ENCODE data around the gene ATP6V1A.

Gene ATP6V1A

DNA sequence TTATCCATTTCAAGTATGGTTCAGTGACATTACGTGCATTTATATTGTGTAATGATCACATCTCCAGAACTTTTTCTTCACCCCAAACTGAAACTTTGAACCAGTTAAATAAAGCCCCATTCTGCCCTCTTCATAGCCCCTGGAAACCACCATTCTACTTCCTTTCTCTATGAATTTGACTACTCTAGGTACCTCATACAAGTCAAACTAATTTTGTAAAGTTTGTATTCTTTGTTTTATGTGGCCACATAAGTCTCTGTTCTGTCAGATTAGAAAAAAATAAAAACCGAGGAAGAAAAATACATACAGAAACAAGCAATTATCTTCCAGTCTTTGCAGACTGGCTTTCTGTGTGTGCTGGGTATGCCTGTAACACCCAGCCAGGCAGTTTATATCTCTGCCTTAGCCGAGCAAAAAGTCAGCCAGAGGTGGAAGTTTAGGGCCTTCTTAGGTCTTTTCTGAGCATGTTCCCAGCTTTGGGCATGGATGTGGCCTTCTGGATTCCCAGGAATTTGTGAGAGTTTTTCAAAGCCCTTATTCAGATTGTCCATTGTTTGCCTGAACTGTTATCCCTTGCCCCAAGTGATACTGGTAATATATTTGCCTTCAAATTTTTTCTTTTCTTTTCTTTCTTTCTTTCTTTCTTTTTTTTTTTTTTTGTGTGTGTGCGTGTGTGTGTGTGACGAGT is 85.8 kb downstream of the ATP6V1A start:
- Histone ChIP-seq H3K27me3 (ENCODE audit: low read length) (no peaks in the 10 kb centered on the region), H3K36me3 (ENCODE audit: low read length) (peaks cover 8% of the 10 kb centered on the region), H2AFZ (ENCODE audit: low read depth, low read length, severe bottlenecking) (peak overlapping the region; percentile 72), H3K4me3 (ENCODE audit: insufficient read depth, low read length, poor library complexity, severe bottlenecking) (no peak overlapping the region), H3K9me2 (replicated peaks; ENCODE audit: insufficient read depth, low read length) (no peaks in the 10 kb centered on the region), H3K9me3 (ENCODE audit: insufficient read depth, low read length) (peaks cover 5% of the 10 kb centered on the region; the same call in 1 of the 2 replicates), H4K20me1 (ENCODE audit: low read depth, low read length) (no peaks in the 10 kb centered on the region), H3F3A (ENCODE audit: insufficient read depth) (peaks cover 35% of the 10 kb centered on the region), H3K9ac (ENCODE audit: low read length) (peak overlapping the region; percentile 37), H3K4me2 (ENCODE audit: low read depth, low read length, poor library complexity, severe bottlenecking) (peak overlapping the region; percentile 58), H3K27ac (ENCODE audit: low read depth, low read length) (peak overlapping the region; percentile 89), H3K79me2 (ENCODE audit: insufficient read depth, low read length) (no peaks in the 10 kb centered on the region)
- TF ChIP-seq EZH2phosphoT487 (conservative IDR thresholded peaks at IDR 0.05; ENCODE audit: low read length) (no peak), CTCF (IDR thresholded peaks at IDR 0.05; ENCODE audit: insufficient read depth, low read length, poor library complexity, severe bottlenecking) (no peak)

DNA sequence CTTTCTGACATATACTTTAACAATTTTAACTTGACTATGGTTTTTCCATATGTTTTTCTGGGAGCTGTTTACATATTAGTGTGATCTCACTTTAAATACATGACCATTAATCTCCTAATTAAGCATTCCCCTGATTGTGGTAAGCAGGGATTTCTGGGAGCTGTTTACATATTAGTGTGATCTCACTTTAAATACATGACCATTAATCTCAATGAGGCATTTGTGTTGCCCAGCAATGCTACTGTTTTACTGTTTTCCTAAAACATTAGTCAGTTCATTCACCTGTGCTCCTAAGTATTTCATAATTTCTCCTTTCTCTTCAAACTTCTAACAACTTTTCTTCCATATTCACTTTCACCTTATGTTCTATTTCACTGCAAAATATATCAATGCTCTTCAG is 88.1 kb downstream of the ATP6V1A start:
- Histone ChIP-seq H4K20me1 (ENCODE audit: low read depth, low read length) (no peaks in the 10 kb centered on the region), H3K9me2 (replicated peaks; ENCODE audit: insufficient read depth, low read length) (no peaks in the 10 kb centered on the region), H3K9me3 (ENCODE audit: insufficient read depth, low read length) (peaks cover 5% of the 10 kb centered on the region; the same call in 1 of the 2 replicates), H3K27me3 (ENCODE audit: low read length) (no peaks in the 10 kb centered on the region), H3F3A (ENCODE audit: insufficient read depth) (peaks cover 30% of the 10 kb centered on the region), H3K4me2 (ENCODE audit: low read depth, low read length, poor library complexity, severe bottlenecking) (no peak overlapping the region), H3K4me3 (ENCODE audit: insufficient read depth, low read length, poor library complexity, severe bottlenecking) (no peak overlapping the region), H3K36me3 (ENCODE audit: low read length) (peaks cover 8% of the 10 kb centered on the region), H3K9ac (ENCODE audit: low read length) (no peak overlapping the region), H2AFZ (ENCODE audit: low read depth, low read length, severe bottlenecking) (no peak overlapping the region), H3K27ac (ENCODE audit: low read depth, low read length) (no peak overlapping the region), H3K79me2 (ENCODE audit: insufficient read depth, low read length) (no peaks in the 10 kb centered on the region)
- TF ChIP-seq CTCF (IDR thresholded peaks at IDR 0.05; ENCODE audit: insufficient read depth, low read length, poor library complexity, severe bottlenecking), result no peak
- TF ChIP-seq EZH2phosphoT487 (conservative IDR thresholded peaks at IDR 0.05; ENCODE audit: low read length), result no peak

DNA sequence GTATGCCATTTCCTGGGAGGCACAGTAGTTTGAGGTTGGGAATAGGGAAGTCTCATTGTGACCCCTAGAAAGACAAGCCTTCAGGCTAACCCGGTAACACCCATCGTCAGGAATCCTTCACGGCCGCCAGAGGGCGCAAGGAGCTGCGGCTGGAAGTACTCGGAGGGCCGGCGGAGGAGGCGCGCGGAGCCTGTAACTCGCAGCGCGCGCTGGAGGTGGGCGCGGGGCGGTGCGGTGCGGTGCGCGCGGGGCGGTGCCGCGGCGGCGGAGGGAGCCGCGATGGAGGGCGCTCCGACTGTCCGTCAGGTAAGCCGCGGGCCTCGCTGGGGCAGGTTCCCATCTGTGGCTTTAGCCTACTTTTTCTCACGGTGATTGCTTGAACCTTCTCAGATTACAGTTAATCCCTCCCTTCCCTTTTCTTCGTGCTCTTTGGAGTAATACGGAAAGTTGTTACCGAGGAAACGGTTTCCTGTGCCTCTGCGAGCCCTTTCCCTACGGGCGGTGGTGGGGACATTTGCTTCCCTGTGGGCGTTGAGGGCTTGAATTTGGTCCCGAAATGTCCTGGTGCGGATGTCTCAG is 91.9 kb downstream of the ATP6V1A start, which contains the start of gene GRAMD1C:
Gene GRAMD1C, plus strand, starts transcription at position 158 of the 579 bp plus-strand sequence. Its CDS starts 122 bp downstream, at position 280.
- Histone ChIP-seq H3K9me3 (ENCODE audit: insufficient read depth, low read length) (no peaks in the 10 kb centered on the region), H4K20me1 (ENCODE audit: low read depth, low read length) (no peaks in the 10 kb centered on the region), H3K4me2 (ENCODE audit: low read depth, low read length, poor library complexity, severe bottlenecking) (peak within 1 kb of the TSS; percentile 66), H3K4me3 (ENCODE audit: insufficient read depth, low read length, poor library complexity, severe bottlenecking) (peak within 1 kb of the TSS; percentile 68), H3F3A (ENCODE audit: insufficient read depth) (peaks cover 3% of the 10 kb centered on the region; the same call in 1 of the 2 replicates), H3K9ac (ENCODE audit: low read length) (peak within 1 kb of the TSS; percentile 66), H3K36me3 (ENCODE audit: low read length) (no peaks in the 10 kb centered on the region), H3K27me3 (ENCODE audit: low read length) (no peaks in the 10 kb centered on the region), H3K79me2 (ENCODE audit: insufficient read depth, low read length) (no peaks in the 10 kb centered on the region), H2AFZ (ENCODE audit: low read depth, low read length, severe bottlenecking) (peak within 1 kb of the TSS; percentile 98), H3K9me2 (replicated peaks; ENCODE audit: insufficient read depth, low read length) (no peaks in the 10 kb centered on the region), H3K27ac (ENCODE audit: low read depth, low read length) (no peak within 1 kb of the TSS)
- TF ChIP-seq EZH2phosphoT487 (conservative IDR thresholded peaks at IDR 0.05; ENCODE audit: low read length) (no peak), CTCF (IDR thresholded peaks at IDR 0.05; ENCODE audit: insufficient read depth, low read length, poor library complexity, severe bottlenecking) (peak; percentile 66)
